ENCODE measurements around the gene CCER1. TPM values are rescaled to one million over a fixed set of nuclear protein-coding genes. Genes with fewer than 3 reads are reported as not detected.

Gene CCER1
- total and polyA plus RNA-seq, 2 donors (not counting 1 experiment from before 2014, with no cell fraction given): not detected

- ATAC-seq (ENCODE audit: low read depth): no peak
- no CpG with 5 or more reads among the region's 2 CpGs for WGBS (ENCODE audit: insufficient coverage)
- POLR2A ChIA-PET: no interaction called here
- no peak for DNase-seq
- H3K4me1 ChIP-seq (ENCODE audit: control insufficient read depth in 2 of 2, insufficient read depth in 2 of 2, low read length in 2 of 2): no peaks in the 10 kb centered on the region
- no peak overlapping the region for H3K9ac ChIP-seq (ENCODE audit: low read length)
- TF ChIP-seq EZH2 (IDR thresholded peaks at IDR 0.05; ENCODE audit: borderline replicate concordance, insufficient read depth, low read depth, low read length, poor library complexity, severe bottlenecking) (no peak), CTCF (IDR thresholded peaks at IDR 0.05) (no peak)
- H3K9me3 ChIP-seq (ENCODE audit: control extremely low read depth in 1 of 3, control insufficient read depth in 2 of 3, insufficient read depth in 1 of 3, low read length in 2 of 3): no peaks in the 10 kb centered on the region
- peaks cover 8% of the 10 kb centered on the region for H3K27me3 Mint-ChIP-seq
- H3K4me1 Mint-ChIP-seq: no peaks in the 10 kb centered on the region
- H3K9me3 Mint-ChIP-seq (ENCODE audit: insufficient read depth): no peaks in the 10 kb centered on the region
- CTCF ChIA-PET: interaction anchor here (0.5 to 1.3 kb wide), 3 partner anchors 9 to 1357 kb away, joined by 3 read pairs; no protein-coding TSS in a partner anchor
- H3K4me2 ChIP-seq (replicated peaks; ENCODE audit: low read depth, low read length, poor library complexity, severe bottlenecking): no peak overlapping the region
- H4K20me1 ChIP-seq (ENCODE audit: control insufficient read depth, insufficient read depth, low read length, poor library complexity, severe bottlenecking): no peaks in the 10 kb centered on the region
- H3K4me3 Mint-ChIP-seq: no peak overlapping the region
- H3K4me3 ChIP-seq (ENCODE audit: control extremely low read depth in 1 of 5, extremely low read depth in 1 of 5, insufficient read depth in 1 of 5, low read depth in 2 of 5, low read length in 4 of 5): no peak overlapping the region
- H3K36me3 ChIP-seq (replicated peaks in 1 of 2; ENCODE audit: control extremely low read depth in 1 of 2, control insufficient read depth in 1 of 2, extremely low read depth in 1 of 2, insufficient read depth in 2 of 2, low read length in 1 of 2): no peaks in the 10 kb centered on the region
- H3K27me3 ChIP-seq (replicated peaks in 1 of 4; ENCODE audit: control extremely low read depth in 1 of 4, control insufficient read depth in 3 of 4, insufficient read depth in 4 of 4, low read length in 3 of 4): no peaks in the 10 kb centered on the region
- no peak overlapping the region for H2AFZ ChIP-seq (ENCODE audit: insufficient read depth, low read depth, low read length, poor library complexity, severe bottlenecking)
- H3K27ac ChIP-seq (ENCODE audit: low read length in 2 of 2): no peak overlapping the region
- H3K27ac Mint-ChIP-seq: no peak overlapping the region
- intact Hi-C loops (cut with micrococcal nuclease): no loop called here
- no peaks in the 10 kb centered on the region for H3K79me2 ChIP-seq (ENCODE audit: control insufficient read depth, insufficient read depth, low read length)
Measured at GRCh38 chr12:90969851-90970250, 14.9 kb upstream of the CCER1 start.

- no peak overlapping the region for H3K4me3 Mint-ChIP-seq
- no peaks in the 10 kb centered on the region for H3K36me3 ChIP-seq (replicated peaks in 1 of 2; ENCODE audit: control extremely low read depth in 1 of 2, control insufficient read depth in 1 of 2, extremely low read depth in 1 of 2, insufficient read depth in 2 of 2, low read length in 1 of 2)
- ATAC-seq (ENCODE audit: low read depth): no peak
Measured at GRCh38 chr12:90969346-90969745, 14.4 kb upstream of the CCER1 start.

More at GRCh38 chr12:90969346-90969745, 14.4 kb upstream of the CCER1 start:
- Histone ChIP-seq H4K20me1 (ENCODE audit: control insufficient read depth, insufficient read depth, low read length, poor library complexity, severe bottlenecking) (no peaks in the 10 kb centered on the region), H3K4me1 (ENCODE audit: control insufficient read depth in 2 of 2, insufficient read depth in 2 of 2, low read length in 2 of 2) (no peaks in the 10 kb centered on the region), H3K4me2 (replicated peaks; ENCODE audit: low read depth, low read length, poor library complexity, severe bottlenecking) (no peak overlapping the region), H3K4me3 (ENCODE audit: control extremely low read depth in 1 of 5, extremely low read depth in 1 of 5, insufficient read depth in 1 of 5, low read depth in 2 of 5, low read length in 4 of 5) (no peak overlapping the region), H3K9ac (ENCODE audit: low read length) (no peak overlapping the region), H3K27ac (ENCODE audit: low read length in 2 of 2) (no peak overlapping the region), H3K9me3 (ENCODE audit: control extremely low read depth in 1 of 3, control insufficient read depth in 2 of 3, insufficient read depth in 1 of 3, low read length in 2 of 3) (no peaks in the 10 kb centered on the region), H3K79me2 (ENCODE audit: control insufficient read depth, insufficient read depth, low read length) (no peaks in the 10 kb centered on the region), H2AFZ (ENCODE audit: insufficient read depth, low read depth, low read length, poor library complexity, severe bottlenecking) (no peak overlapping the region), H3K27me3 (replicated peaks in 1 of 4; ENCODE audit: control extremely low read depth in 1 of 4, control insufficient read depth in 3 of 4, insufficient read depth in 4 of 4, low read length in 3 of 4) (no peaks in the 10 kb centered on the region)
- H3K4me1 Mint-ChIP-seq: no peaks in the 10 kb centered on the region
- peaks cover 8% of the 10 kb centered on the region for H3K27me3 Mint-ChIP-seq
- no peak for DNase-seq
- WGBS (ENCODE audit: insufficient coverage): no CpG with 5 or more reads among the region's 1 CpG
- intact Hi-C loops (cut with micrococcal nuclease): no loop called here
- H3K27ac Mint-ChIP-seq: no peak overlapping the region
- TF ChIP-seq EZH2 (IDR thresholded peaks at IDR 0.05; ENCODE audit: borderline replicate concordance, insufficient read depth, low read depth, low read length, poor library complexity, severe bottlenecking): no peak
- no peak for TF ChIP-seq CTCF (IDR thresholded peaks at IDR 0.05)
- H3K9me3 Mint-ChIP-seq (ENCODE audit: insufficient read depth): no peaks in the 10 kb centered on the region
- ChIA-PET POLR2A (no interaction called here), CTCF (interaction anchor here (0.5 to 1.3 kb wide), 4 partner anchors 8 to 1357 kb away, joined by 3 to 4 read pairs (median 3); no protein-coding TSS in a partner anchor)

All from B cell (primary cell).